HepG2 (cell line): Measurements from ENCODE around the gene ZNF616. TPM values are rescaled to one million over a fixed set of nuclear protein-coding genes. Genes with fewer than 3 reads are reported as not detected.

Experiments
- CREB1 ChIP-seq, 2 experiments: fragments of 450-650 bp in 1 of 2; IDR thresholded peaks; 2 replicates each; pipeline ENCODE4 v1.6.1; 2016 to 2017; ENCODE audit warnings: control low read depth in 1 of 2, mild to moderate bottlenecking in 1 of 2, missing compliant biosample characterization in 1 of 2, missing genetic modification characterization in 1 of 2
- HNRNPL ChIP-seq: fragments of 200-400 bp; formaldehyde crosslinking; IDR thresholded peaks from 2 replicates; pipeline ENCODE4 v1.6.1; 2017; ENCODE audit warnings: mild to moderate bottlenecking, low read depth, low read length
- NCOA2 ChIP-seq: sonication (generic); formaldehyde crosslinking; IDR thresholded peaks from 2 replicates; pipeline ENCODE4 v1.8.0; 2022; ENCODE audit warnings: inconsistent platforms
- NONO ChIP-seq, 2 experiments: fragments of 450-650 bp in 1 of 2; sonication (generic) in 1 of 2; formaldehyde crosslinking in 1 of 2; IDR thresholded peaks in 1 of 2; conservative IDR thresholded peaks in 1 of 2; 2 replicates each; pipeline versions ENCODE4 v1.6.1 to v1.8.0; 2017 to 2022; ENCODE audit warnings: mild to moderate bottlenecking in 1 of 2, missing genetic modification reagents in 1 of 2, moderate library complexity in 1 of 2
- POLR2A ChIP-seq, 2 experiments: IDR thresholded peaks; 2 replicates each; pipeline ENCODE4 v1.6.1; 2011; ENCODE audit warnings: low read depth in 2 of 2, low read length in 2 of 2, mild to moderate bottlenecking in 1 of 2, moderate library complexity in 1 of 2; ENCODE audit not compliant: insufficient read depth in 1 of 2
- RAD21 ChIP-seq: fragments of 450-650 bp; formaldehyde crosslinking; IDR thresholded peaks from 2 replicates; pipeline ENCODE4 v1.5.0; 2020; ENCODE audit warnings: mild to moderate bottlenecking
- XBP1 ChIP-seq: sonication (generic); formaldehyde crosslinking; IDR thresholded peaks from 2 replicates; pipeline ENCODE4 v1.5.0; 2020; ENCODE audit warnings: missing genetic modification reagents
- ZNF709 ChIP-seq: sonication (generic); formaldehyde crosslinking; IDR thresholded peaks from 2 replicates; pipeline ENCODE4 v1.5.0; 2020; ENCODE audit warnings: mild to moderate bottlenecking, missing genetic modification reagents
- ZNF766 ChIP-seq: sonication (generic); formaldehyde crosslinking; IDR thresholded peaks from 2 replicates; pipeline ENCODE4 v1.5.0; 2020; ENCODE audit warnings: missing genetic modification reagents, borderline replicate concordance
- polyA plus RNA-seq, 8 experiments: library from polyadenylated mRNA; depleted of rRNA in 3 of 8; stranded (reverse) in 7 of 8; unstranded in 1 of 8; fragments of >200 nt; fragmentation: Illumina TruSeq in 4 of 8; extraction: Trizol in 4 of 8; gene quantifications; 2 replicates each; pipeline versions ENCODE4 v1.2.1 to v1.2.3, GENCODE V29; 2011 to 2016; ENCODE audit warnings: low read depth in 4 of 8, missing spikeins in 1 of 8, mixed read lengths in 1 of 8; ENCODE audit not compliant: insufficient read depth in 1 of 8
- total RNA-seq, 5 experiments: library from RNA; depleted of rRNA; stranded (reverse); fragments of >200 nt; fragmentation: Illumina TruSeq; extraction: Trizol; gene quantifications; 2 replicates each; pipeline ENCODE4 v1.2.3, GENCODE V29; 2016; ENCODE audit warnings: low read depth in 1 of 5
- TF ChIP-seq, protein P1 (sequence below): IDR thresholded peaks from 2 replicates; pipeline ENCODE4 v1.6.1; 2016; ENCODE audit warnings: missing biosample characterization, missing genetic modification reagents, low read depth
- TF ChIP-seq, protein P2 (sequence below): sonication (generic); formaldehyde crosslinking; IDR thresholded peaks from 2 replicates; pipeline ENCODE4 v1.4.0; 2020; ENCODE audit warnings: missing genetic modification reagents
- TF ChIP-seq, protein P3 (sequence below): IDR thresholded peaks from 2 replicates; pipeline ENCODE4 v1.6.1; 2016; ENCODE audit warnings: missing genetic modification reagents, missing compliant biosample characterization

ZNF616 gene
- total and polyA plus RNA-seq, 2 of the 13 experiments (the other 11 are each of a cell fraction or from before 2014, with no cell fraction given) = 2.2 to 10.4 TPM

DNA sequence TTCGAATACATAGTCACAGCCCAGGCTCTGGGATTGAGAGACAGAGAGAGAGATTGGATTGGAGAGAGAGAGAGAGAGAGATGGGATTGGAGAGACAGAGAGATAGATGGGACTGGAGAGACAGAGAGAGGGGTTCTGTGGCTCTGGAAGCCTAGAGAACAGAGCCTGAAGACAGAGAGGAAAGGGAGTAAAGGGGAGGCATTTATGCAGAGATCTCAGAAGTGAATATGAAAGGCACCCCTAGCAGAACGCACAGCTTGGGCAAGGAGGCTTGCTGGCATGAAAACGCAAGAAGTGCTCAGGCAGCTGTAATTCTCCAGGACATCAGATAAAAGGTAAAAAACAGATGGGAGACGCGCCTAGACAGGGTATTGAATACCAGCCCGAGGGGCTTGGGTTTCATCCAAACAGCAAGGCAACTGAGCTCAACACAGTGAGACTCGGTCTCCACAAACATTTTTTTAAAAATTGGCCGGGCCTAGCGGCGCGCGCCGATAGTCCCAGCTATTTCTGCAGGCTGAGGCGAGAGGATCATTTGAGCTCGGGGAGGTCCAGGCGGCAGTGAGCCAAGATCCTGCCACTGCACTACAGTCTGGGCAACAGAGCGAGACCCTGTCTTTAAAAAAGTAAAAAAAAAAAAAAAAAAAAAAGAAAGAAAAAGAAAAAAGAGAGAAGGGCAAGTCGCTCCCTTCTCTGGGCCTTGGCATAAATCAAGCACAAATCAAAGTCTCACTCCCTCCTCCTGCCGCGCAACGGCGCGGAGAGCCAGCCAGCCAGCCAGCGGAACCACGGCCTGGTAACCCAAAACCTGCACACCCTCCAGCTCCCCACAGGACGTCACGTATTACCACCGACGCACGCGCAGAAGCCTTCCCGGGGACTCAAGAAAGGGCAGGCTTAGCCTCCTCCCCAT, 49.3 kb upstream of the ZNF616 start (continued):
- TF ChIP-seq POLR2A (IDR thresholded peaks at IDR 0.05; ENCODE audit: insufficient read depth in 1 of 2, low read depth in 2 of 2, low read length in 2 of 2) (peak; percentile 69 to 92), NCOA2 (no peak), CREB1 (IDR thresholded peaks at IDR 0.05) (peak; percentile 77), CREB1 (CRISPR knock-in tag; IDR thresholded peaks at IDR 0.05) (no peak), RAD21 (CRISPR knock-in tag) (no peak), XBP1 (CRISPR knock-in tag) (no peak), HNRNPL (no peak), ZNF709 (CRISPR knock-in tag) (0 out of 2 replicates have a peak, but pooled peaks have one; percentile 13), ZNF766 (CRISPR knock-in tag) (peak; percentile 64; the same call in 1 of the 2 replicates), NONO (IDR thresholded peaks at IDR 0.05) (no peak), NONO (CRISPR knock-in tag; conservative IDR thresholded peaks at IDR 0.05) (no peak)
- TF ChIP-seq, protein P1, sequence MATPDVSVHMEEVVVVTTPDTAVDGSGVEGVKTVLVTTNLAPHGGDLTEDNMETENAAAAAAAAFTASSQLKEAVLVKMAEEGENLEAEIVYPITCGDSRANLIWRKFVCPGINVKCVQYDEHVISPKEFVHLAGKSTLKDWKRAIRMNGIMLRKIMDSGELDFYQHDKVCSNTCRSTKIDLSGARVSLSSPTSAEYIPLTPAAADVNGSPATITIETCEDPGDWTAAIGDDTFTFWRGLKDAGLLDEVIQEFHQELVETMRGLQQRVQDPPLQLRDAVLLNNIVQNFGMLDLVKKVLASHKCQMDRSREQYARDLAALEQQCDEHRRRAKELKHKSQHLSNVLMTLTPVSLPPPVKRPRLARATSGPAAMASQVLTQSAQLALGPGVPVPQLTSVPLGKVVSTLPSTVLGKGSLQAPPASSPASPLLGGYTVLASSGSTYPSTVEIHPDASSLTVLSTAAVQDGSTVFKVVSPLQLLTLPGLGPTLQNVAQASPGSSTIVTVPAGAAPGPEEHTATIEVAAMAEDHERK (CRISPR knock-in tag) = 0 out of 2 replicates have a peak, but pooled peaks have one; percentile 6
- TF ChIP-seq, protein P2, sequence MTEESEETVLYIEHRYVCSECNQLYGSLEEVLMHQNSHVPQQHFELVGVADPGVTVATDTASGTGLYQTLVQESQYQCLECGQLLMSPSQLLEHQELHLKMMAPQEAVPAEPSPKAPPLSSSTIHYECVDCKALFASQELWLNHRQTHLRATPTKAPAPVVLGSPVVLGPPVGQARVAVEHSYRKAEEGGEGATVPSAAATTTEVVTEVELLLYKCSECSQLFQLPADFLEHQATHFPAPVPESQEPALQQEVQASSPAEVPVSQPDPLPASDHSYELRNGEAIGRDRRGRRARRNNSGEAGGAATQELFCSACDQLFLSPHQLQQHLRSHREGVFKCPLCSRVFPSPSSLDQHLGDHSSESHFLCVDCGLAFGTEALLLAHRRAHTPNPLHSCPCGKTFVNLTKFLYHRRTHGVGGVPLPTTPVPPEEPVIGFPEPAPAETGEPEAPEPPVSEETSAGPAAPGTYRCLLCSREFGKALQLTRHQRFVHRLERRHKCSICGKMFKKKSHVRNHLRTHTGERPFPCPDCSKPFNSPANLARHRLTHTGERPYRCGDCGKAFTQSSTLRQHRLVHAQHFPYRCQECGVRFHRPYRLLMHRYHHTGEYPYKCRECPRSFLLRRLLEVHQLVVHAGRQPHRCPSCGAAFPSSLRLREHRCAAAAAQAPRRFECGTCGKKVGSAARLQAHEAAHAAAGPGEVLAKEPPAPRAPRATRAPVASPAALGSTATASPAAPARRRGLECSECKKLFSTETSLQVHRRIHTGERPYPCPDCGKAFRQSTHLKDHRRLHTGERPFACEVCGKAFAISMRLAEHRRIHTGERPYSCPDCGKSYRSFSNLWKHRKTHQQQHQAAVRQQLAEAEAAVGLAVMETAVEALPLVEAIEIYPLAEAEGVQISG = peak; percentile 24; the same call in 1 of the 2 replicates
- TF ChIP-seq, protein P3, sequence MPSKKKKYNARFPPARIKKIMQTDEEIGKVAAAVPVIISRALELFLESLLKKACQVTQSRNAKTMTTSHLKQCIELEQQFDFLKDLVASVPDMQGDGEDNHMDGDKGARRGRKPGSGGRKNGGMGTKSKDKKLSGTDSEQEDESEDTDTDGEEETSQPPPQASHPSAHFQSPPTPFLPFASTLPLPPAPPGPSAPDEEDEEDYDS (CRISPR knock-in tag) = peak; percentile 64; the same call in 1 of the 2 replicates
- TF ChIP-seq, all 625 proteins: peak for 45
